ENCODE results near the gene ZBTB7A.

The ZBTB7A gene

GRCh38 chr19:4101496-4101770 lies 34.7 kb upstream of the ZBTB7A start:
- H3K4me3 ChIP-seq (ENCODE audit: low read length) = no peak overlapping the region
- H3K9ac ChIP-seq (ENCODE audit: low read length) = no peak overlapping the region
- DNase-seq (ENCODE audit: low read depth) = no peak
- peaks cover 64% of the 10 kb centered on the region for H3K36me3 ChIP-seq (ENCODE audit: control insufficient read depth, insufficient read depth, low read length, severe bottlenecking)
- peaks cover 23% of the 10 kb centered on the region for H3K4me1 ChIP-seq (ENCODE audit: control insufficient read depth, insufficient read depth, low read length)
- no peaks in the 10 kb centered on the region for H3K27me3 ChIP-seq (replicated peaks; ENCODE audit: control insufficient read depth, insufficient read depth, low read length)
- no peaks in the 10 kb centered on the region for H3K9me3 ChIP-seq (ENCODE audit: control insufficient read depth, low read length)

DNA sequence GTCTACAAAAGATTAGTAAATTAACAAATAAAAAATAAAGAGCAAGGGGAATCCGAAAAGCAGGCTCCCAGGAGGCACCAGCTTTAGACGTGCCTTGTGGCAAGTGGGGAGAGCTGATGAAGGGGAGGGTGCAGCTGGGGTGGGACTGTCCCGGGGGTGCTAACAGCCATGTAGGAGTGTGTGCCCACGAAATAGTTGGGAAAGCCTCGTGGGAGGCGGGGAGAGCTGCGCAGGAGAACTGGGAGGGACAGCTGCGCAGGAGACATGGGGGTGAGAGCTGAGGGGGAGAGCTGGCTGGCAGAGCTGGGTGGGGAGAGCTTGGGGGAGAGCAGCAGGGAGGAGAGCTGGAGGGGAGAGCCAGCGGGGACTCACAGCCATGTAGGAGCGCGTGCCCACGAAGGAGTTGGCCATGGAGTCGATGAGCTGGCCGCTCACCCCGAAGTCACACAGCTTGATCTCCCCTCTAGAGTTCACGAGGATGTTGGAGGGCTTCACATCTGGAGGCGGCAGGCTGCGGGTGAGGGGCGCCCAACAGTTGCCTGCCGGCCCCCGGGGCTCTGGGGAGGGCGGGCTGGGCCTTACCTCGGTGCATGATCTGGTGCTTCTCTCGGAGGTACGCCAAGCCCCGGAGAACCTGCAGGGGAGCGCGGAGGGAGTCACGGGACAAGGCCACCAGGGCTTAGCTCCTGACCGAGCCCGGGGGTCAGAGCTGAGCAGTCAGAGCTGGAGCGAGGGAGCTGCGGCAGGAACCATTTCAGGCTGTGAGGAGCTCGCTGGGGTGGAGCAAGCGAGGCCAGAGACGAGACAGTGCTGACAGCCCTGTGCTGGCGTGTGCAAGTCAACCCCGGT lies 34.2 kb upstream of the ZBTB7A start:
- DNase-seq (ENCODE audit: low read depth) = no peak
- no peaks in the 10 kb centered on the region for H3K27me3 ChIP-seq (replicated peaks; ENCODE audit: control insufficient read depth, insufficient read depth, low read length)
- H3K36me3 ChIP-seq (ENCODE audit: control insufficient read depth, insufficient read depth, low read length, severe bottlenecking) = peaks cover 58% of the 10 kb centered on the region
- H3K4me1 ChIP-seq (ENCODE audit: control insufficient read depth, insufficient read depth, low read length) = peaks cover 27% of the 10 kb centered on the region
- H3K9me3 ChIP-seq (ENCODE audit: control insufficient read depth, low read length) = no peaks in the 10 kb centered on the region
- no peak overlapping the region for H3K4me3 ChIP-seq (ENCODE audit: low read length)
- H3K9ac ChIP-seq (ENCODE audit: low read length) = no peak overlapping the region

GRCh38 chr19:4099041-4099764 lies 32.5 kb upstream of the ZBTB7A start:
- H3K9ac ChIP-seq (ENCODE audit: low read length) = no peak overlapping the region
- peaks cover 23% of the 10 kb centered on the region for H3K4me1 ChIP-seq (ENCODE audit: control insufficient read depth, insufficient read depth, low read length)
- DNase-seq (ENCODE audit: low read depth) = no peak
- H3K27me3 ChIP-seq (replicated peaks; ENCODE audit: control insufficient read depth, insufficient read depth, low read length) = no peaks in the 10 kb centered on the region
- no peaks in the 10 kb centered on the region for H3K9me3 ChIP-seq (ENCODE audit: control insufficient read depth, low read length)
- no peak overlapping the region for H3K4me3 ChIP-seq (ENCODE audit: low read length)
- H3K36me3 ChIP-seq (ENCODE audit: control insufficient read depth, insufficient read depth, low read length, severe bottlenecking) = peaks cover 57% of the 10 kb centered on the region

DNA sequence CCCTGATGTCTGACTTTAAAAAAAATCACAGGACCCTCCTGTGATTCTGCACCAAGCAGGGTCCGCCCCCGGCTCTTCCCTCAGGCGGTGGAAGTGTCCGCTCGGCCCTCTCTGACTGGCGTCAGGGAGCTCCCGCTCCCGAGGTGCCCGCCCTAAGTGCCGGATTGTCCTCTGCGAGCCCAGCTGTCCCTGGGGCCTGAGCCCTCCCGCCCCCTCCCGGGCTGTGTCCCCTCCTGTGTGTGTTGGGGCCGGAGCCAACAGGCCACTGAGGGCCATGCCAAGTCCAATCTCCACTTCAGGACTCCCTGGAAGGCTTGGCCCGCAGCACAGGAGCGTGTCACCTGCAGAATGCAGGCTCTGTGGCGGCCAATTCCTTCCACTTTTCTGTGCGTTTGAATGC lies 31.8 kb upstream of the ZBTB7A start:
- Histone ChIP-seq H3K9ac (ENCODE audit: low read length) (no peak overlapping the region), H3K36me3 (ENCODE audit: control insufficient read depth, insufficient read depth, low read length, severe bottlenecking) (peaks cover 63% of the 10 kb centered on the region), H3K4me1 (ENCODE audit: control insufficient read depth, insufficient read depth, low read length) (peaks cover 22% of the 10 kb centered on the region), H3K4me3 (ENCODE audit: low read length) (no peak overlapping the region), H3K27me3 (replicated peaks; ENCODE audit: control insufficient read depth, insufficient read depth, low read length) (no peaks in the 10 kb centered on the region), H3K9me3 (ENCODE audit: control insufficient read depth, low read length) (no peaks in the 10 kb centered on the region)
- DNase-seq (ENCODE audit: low read depth) = no peak

DNA sequence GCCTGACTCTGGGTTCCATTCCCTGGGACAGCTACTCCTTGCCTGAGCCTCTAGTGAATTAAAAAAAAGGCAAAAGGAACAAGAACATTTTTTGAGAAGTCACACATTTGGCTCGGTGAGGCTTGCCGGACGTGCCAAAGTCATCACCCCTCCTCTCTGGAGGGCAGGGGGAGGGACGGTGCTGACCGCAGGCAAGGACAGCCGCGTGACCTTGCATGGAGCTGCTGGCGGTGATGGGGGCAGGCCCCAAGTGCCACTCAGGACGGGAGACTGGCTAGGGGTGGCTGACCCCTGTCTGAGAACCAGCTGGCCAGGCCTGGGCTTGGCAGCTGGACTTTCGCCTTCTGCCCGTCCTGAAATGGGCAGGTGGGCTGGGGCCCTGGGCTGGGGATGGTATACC lies 30.8 kb upstream of the ZBTB7A start:
- Histone ChIP-seq H3K4me3 (ENCODE audit: low read length) (no peak overlapping the region), H3K9ac (ENCODE audit: low read length) (peak overlapping the region; percentile 32), H3K27me3 (replicated peaks; ENCODE audit: control insufficient read depth, insufficient read depth, low read length) (no peaks in the 10 kb centered on the region), H3K4me1 (ENCODE audit: control insufficient read depth, insufficient read depth, low read length) (peaks cover 20% of the 10 kb centered on the region), H3K9me3 (ENCODE audit: control insufficient read depth, low read length) (no peaks in the 10 kb centered on the region), H3K36me3 (ENCODE audit: control insufficient read depth, insufficient read depth, low read length, severe bottlenecking) (peaks cover 69% of the 10 kb centered on the region)
- DNase-seq (ENCODE audit: low read depth) = no peak

GRCh38 chr19:4096049-4096892 lies 29.6 kb upstream of the ZBTB7A start:
- no peak for DNase-seq (ENCODE audit: low read depth)
- peaks cover 66% of the 10 kb centered on the region for H3K36me3 ChIP-seq (ENCODE audit: control insufficient read depth, insufficient read depth, low read length, severe bottlenecking)
- H3K4me1 ChIP-seq (ENCODE audit: control insufficient read depth, insufficient read depth, low read length) = peaks cover 20% of the 10 kb centered on the region
- H3K4me3 ChIP-seq (ENCODE audit: low read length) = no peak overlapping the region
- no peaks in the 10 kb centered on the region for H3K27me3 ChIP-seq (replicated peaks; ENCODE audit: control insufficient read depth, insufficient read depth, low read length)
- no peak overlapping the region for H3K9ac ChIP-seq (ENCODE audit: low read length)
- no peaks in the 10 kb centered on the region for H3K9me3 ChIP-seq (ENCODE audit: control insufficient read depth, low read length)

DNA sequence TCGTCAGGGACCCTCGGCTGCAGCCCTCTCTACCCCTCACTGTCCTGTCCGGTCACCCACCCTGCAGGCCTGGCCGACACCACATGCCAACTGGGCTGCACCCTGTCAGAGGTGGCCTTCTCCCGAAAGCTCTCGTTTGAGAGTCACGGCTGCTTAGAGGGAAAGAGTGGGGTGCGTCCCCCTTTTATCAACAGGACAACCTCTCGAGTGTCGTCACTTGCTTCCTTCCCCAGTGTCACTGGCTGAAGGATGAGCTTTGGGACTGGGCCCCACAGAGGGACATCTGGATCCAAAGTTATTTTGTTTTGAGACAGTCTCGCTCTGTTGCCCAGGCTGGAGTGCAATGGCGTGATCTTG lies 28.8 kb upstream of the ZBTB7A start:
- Histone ChIP-seq H3K27me3 (replicated peaks; ENCODE audit: control insufficient read depth, insufficient read depth, low read length) (no peaks in the 10 kb centered on the region), H3K4me1 (ENCODE audit: control insufficient read depth, insufficient read depth, low read length) (peaks cover 20% of the 10 kb centered on the region), H3K9me3 (ENCODE audit: control insufficient read depth, low read length) (no peaks in the 10 kb centered on the region), H3K9ac (ENCODE audit: low read length) (no peak overlapping the region), H3K36me3 (ENCODE audit: control insufficient read depth, insufficient read depth, low read length, severe bottlenecking) (peaks cover 64% of the 10 kb centered on the region), H3K4me3 (ENCODE audit: low read length) (no peak overlapping the region)
- no peak for DNase-seq (ENCODE audit: low read depth)

DNA sequence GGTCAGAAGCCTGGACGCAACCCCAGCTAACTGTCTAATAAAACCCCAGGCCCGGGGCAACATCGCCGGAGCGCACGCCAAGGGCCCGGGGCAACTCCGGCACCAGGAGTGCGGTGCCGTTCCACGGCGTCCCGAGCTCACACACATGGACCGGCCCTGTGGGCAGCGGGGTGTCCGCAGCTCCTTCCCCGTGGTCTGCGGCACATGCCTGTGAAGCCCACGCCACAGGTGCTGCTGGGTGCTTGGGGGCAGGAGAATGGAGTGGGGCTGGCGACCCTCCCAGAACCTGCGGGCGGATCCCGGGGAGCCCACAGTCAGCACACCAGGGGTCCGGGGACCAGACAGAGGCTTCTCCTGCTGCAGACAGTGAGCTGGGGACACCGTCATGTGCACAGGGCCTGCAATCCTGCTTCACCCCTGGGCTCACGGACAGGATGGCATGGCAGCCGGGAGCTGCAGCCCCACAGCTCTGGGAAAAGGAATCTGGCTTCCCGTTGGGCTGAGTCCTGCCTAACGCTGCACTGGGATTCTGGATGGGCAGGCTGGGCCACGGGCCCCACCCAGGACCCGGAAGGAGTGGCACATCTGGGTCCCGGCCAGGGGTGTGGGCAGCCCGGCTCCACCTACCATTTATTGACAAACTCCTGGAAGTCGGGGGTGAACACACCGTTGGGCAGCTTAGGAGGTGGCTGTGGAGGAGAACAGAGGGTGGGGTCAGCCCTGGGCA lies 28.2 kb upstream of the ZBTB7A start:
- peaks cover 67% of the 10 kb centered on the region for H3K36me3 ChIP-seq (ENCODE audit: control insufficient read depth, insufficient read depth, low read length, severe bottlenecking)
- no peak overlapping the region for H3K4me3 ChIP-seq (ENCODE audit: low read length)
- H3K27me3 ChIP-seq (replicated peaks; ENCODE audit: control insufficient read depth, insufficient read depth, low read length) = no peaks in the 10 kb centered on the region
- peak overlapping the region; percentile 25 for H3K9ac ChIP-seq (ENCODE audit: low read length)
- H3K4me1 ChIP-seq (ENCODE audit: control insufficient read depth, insufficient read depth, low read length) = peaks cover 20% of the 10 kb centered on the region
- H3K9me3 ChIP-seq (ENCODE audit: control insufficient read depth, low read length) = no peaks in the 10 kb centered on the region
- no peak for DNase-seq (ENCODE audit: low read depth)

GRCh38 chr19:4094291-4094690 lies 27.6 kb upstream of the ZBTB7A start:
- no peak overlapping the region for H3K9ac ChIP-seq (ENCODE audit: low read length)
- no peak for DNase-seq (ENCODE audit: low read depth)
- no peaks in the 10 kb centered on the region for H3K27me3 ChIP-seq (replicated peaks; ENCODE audit: control insufficient read depth, insufficient read depth, low read length)
- peaks cover 68% of the 10 kb centered on the region for H3K36me3 ChIP-seq (ENCODE audit: control insufficient read depth, insufficient read depth, low read length, severe bottlenecking)
- H3K4me3 ChIP-seq (ENCODE audit: low read length) = no peak overlapping the region
- no peaks in the 10 kb centered on the region for H3K9me3 ChIP-seq (ENCODE audit: control insufficient read depth, low read length)
- H3K4me1 ChIP-seq (ENCODE audit: control insufficient read depth, insufficient read depth, low read length) = peaks cover 20% of the 10 kb centered on the region

DNA sequence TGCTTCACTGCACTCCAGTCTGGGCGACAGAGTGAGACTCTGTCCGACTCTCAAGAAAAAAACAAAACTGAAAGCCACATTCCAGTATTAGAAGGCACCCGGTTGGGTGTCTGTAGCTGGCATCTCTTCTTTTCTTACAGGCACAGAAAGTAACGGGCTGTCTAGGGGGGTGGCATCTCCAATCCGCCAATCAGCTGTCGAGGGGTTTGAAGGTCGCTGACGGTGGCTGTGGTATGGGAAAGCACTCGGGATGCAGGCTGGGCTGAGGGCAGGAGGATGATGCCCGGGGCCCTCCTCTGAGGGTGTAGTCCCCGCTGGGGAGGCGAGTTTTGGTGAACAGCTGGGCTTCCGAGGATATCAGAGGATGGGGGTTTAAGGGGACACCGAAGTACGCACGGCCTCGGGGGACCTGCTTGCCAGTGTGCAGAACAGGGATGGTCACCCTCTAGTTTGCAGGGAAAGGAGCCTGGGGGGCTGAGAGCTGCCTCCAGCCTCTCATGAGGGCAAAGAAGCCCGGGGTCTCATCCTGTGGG lies 27.0 kb upstream of the ZBTB7A start:
- no peak for DNase-seq (ENCODE audit: low read depth)
- Histone ChIP-seq H3K9me3 (ENCODE audit: control insufficient read depth, low read length) (no peaks in the 10 kb centered on the region), H3K27me3 (replicated peaks; ENCODE audit: control insufficient read depth, insufficient read depth, low read length) (no peaks in the 10 kb centered on the region), H3K4me3 (ENCODE audit: low read length) (no peak overlapping the region), H3K4me1 (ENCODE audit: control insufficient read depth, insufficient read depth, low read length) (peaks cover 20% of the 10 kb centered on the region), H3K36me3 (ENCODE audit: control insufficient read depth, insufficient read depth, low read length, severe bottlenecking) (peaks cover 67% of the 10 kb centered on the region), H3K9ac (ENCODE audit: low read length) (no peak overlapping the region)
